PFSK-1 (cell line): ENCODE measurements around the gene ST6GALNAC1.

Source experiments
- FOXP2 ChIP-seq: optimal IDR thresholded peaks from 2 replicates; pipeline ENCODE3; 2011; ENCODE audit warnings: borderline replicate concordance, control low read depth, inconsistent platforms; ENCODE audit not compliant: insufficient read depth; ENCODE audit errors: extremely low read length, extremely low read depth
- POLR2AphosphoS5 ChIP-seq: IDR thresholded peaks from 2 replicates; pipeline ENCODE4 v1.6.1; 2012; ENCODE audit warnings: low read depth, mild to moderate bottlenecking, control low read depth, low read length, moderate library complexity

GRCh38 chr17:76678330-76678729 is 34.8 kb upstream of the ST6GALNAC1 start:
- TF ChIP-seq POLR2AphosphoS5 = no peak; the same call in 1 of the 2 replicates
- TF ChIP-seq FOXP2 = no peak
